WTC11 (cell line): ENCODE data around the gene DIDO1. TPM values are rescaled to one million over a fixed set of nuclear protein-coding genes. Genes with fewer than 3 reads are reported as not detected.

Experiments
- ATAC-seq: fragments of 200-7000 bp; cut with Tn5 transposase; 2 replicates; pipeline ENCODE4 v1.10.0; 2021; ENCODE audit warnings: mild to moderate bottlenecking, moderate library complexity
- CTCF ChIA-PET: fragments of 300-600 bp; sonication (Branson Sonifier 250); formaldehyde crosslinking; loops from one replicate; lab custom pipeline; 2021; ENCODE audit warnings: antibody characterized with exemption; lab: Charles Lee
- POLR2A ChIA-PET: fragments of 350-600 bp; sonication (Branson Sonifier 250); formaldehyde crosslinking; loops from one replicate; lab custom pipeline; 2021; ENCODE audit warnings: antibody characterized with exemption; lab: Charles Lee
- DNase-seq: peaks from one replicate; pipeline ENCODE4 v3.0.0; 2021; ENCODE audit warnings: low spot score
- H3K27ac Mint-ChIP-seq: 2 replicates; pipeline ENCODE4 v1.8.0; 2021; ENCODE audit warnings: mixed read lengths
- H3K27me3 Mint-ChIP-seq: 2 replicates; pipeline ENCODE4 v1.8.0; 2021; ENCODE audit warnings: low read depth, mild to moderate bottlenecking, moderate library complexity, mixed read lengths
- H3K36me3 Mint-ChIP-seq: 2 replicates; pipeline ENCODE4 v1.8.0; 2021; ENCODE audit warnings: mixed read lengths
- H3K4me1 Mint-ChIP-seq: 2 replicates; pipeline ENCODE4 v1.8.0; 2022; ENCODE audit warnings: mixed read lengths
- H3K4me3 Mint-ChIP-seq: 2 replicates; pipeline ENCODE4 v1.8.0; 2021; ENCODE audit warnings: mild to moderate bottlenecking, moderate library complexity, mixed read lengths
- H3K9me3 Mint-ChIP-seq: 2 replicates; pipeline ENCODE4 v1.8.0; 2021; ENCODE audit warnings: mixed read lengths
- ATF1 ChIP-seq: sonication (generic); formaldehyde crosslinking; IDR thresholded peaks from 2 replicates; pipeline ENCODE4 v1.8.1; 2023; ENCODE audit warnings: mild to moderate bottlenecking, moderate library complexity, missing genetic modification reagents
- ATF2 ChIP-seq: sonication (generic); formaldehyde crosslinking; IDR thresholded peaks from 2 replicates; pipeline ENCODE4 v1.8.1; 2022; ENCODE audit warnings: low read depth, missing genetic modification reagents, borderline replicate concordance
- ATF6 ChIP-seq: sonication (generic); formaldehyde crosslinking; IDR thresholded peaks from 2 replicates; pipeline ENCODE4 v1.8.1; 2023; ENCODE audit warnings: mild to moderate bottlenecking, missing genetic modification reagents
- CBFB ChIP-seq: sonication (generic); formaldehyde crosslinking; IDR thresholded peaks from 2 replicates; pipeline ENCODE4 v1.8.1; 2022; ENCODE audit warnings: mild to moderate bottlenecking, low read depth, missing genetic modification reagents
- CREB1 ChIP-seq: sonication (generic); formaldehyde crosslinking; IDR thresholded peaks from 2 replicates; pipeline ENCODE4 v1.8.0; 2023; ENCODE audit warnings: mild to moderate bottlenecking, missing genetic modification reagents
- E2F1 ChIP-seq: sonication (generic); formaldehyde crosslinking; IDR thresholded peaks from 2 replicates; pipeline ENCODE4 v1.8.0; 2022; ENCODE audit warnings: mild to moderate bottlenecking, missing genetic modification reagents
- ESRRA ChIP-seq: sonication (generic); formaldehyde crosslinking; IDR thresholded peaks from 2 replicates; pipeline ENCODE4 v1.8.1; 2022; ENCODE audit warnings: mild to moderate bottlenecking, missing genetic modification reagents, borderline replicate concordance
- FOXK1 ChIP-seq: sonication (generic); formaldehyde crosslinking; IDR thresholded peaks from 2 replicates; pipeline ENCODE4 v1.8.0; 2022; ENCODE audit warnings: mild to moderate bottlenecking, moderate library complexity, missing genetic modification reagents
- NFYB ChIP-seq: sonication (generic); formaldehyde crosslinking; conservative IDR thresholded peaks from 2 replicates; pipeline ENCODE4 v1.8.0; 2022; ENCODE audit warnings: low read depth, missing genetic modification reagents
- USF2 ChIP-seq: sonication (generic); formaldehyde crosslinking; IDR thresholded peaks from 2 replicates; pipeline ENCODE4 v1.8.1; 2023; ENCODE audit warnings: mild to moderate bottlenecking, missing genetic modification reagents, moderate library complexity
- ZNF138 ChIP-seq: sonication (generic); formaldehyde crosslinking; conservative IDR thresholded peaks from 2 replicates; pipeline ENCODE4 v1.8.1; 2022; ENCODE audit warnings: mild to moderate bottlenecking, moderate library complexity, missing genetic modification reagents
- ZNF232 ChIP-seq: sonication (generic); formaldehyde crosslinking; IDR thresholded peaks from 2 replicates; pipeline ENCODE4 v1.8.0; 2022; ENCODE audit warnings: mild to moderate bottlenecking, missing genetic modification reagents
- ZNF281 ChIP-seq: sonication (generic); formaldehyde crosslinking; IDR thresholded peaks from 2 replicates; pipeline ENCODE4 v1.8.0; 2023; ENCODE audit warnings: mild to moderate bottlenecking, missing genetic modification reagents
- ZNF532 ChIP-seq: fragments of 250-450 bp; sonication (Bioruptor Pico); IDR thresholded peaks from 2 replicates; pipeline ENCODE4 v1.9.0; 2021; ENCODE audit warnings: mild to moderate bottlenecking, borderline replicate concordance
- ZSCAN18 ChIP-seq: fragments of 250-450 bp; sonication (Bioruptor Pico); IDR thresholded peaks from 2 replicates; pipeline ENCODE4 v2.1.2; 2022; ENCODE audit warnings: mild to moderate bottlenecking, moderate library complexity
- total RNA-seq: library from RNA; stranded (reverse); gene quantifications from 3 replicates; pipeline ENCODE4 v1.2.3, GENCODE V29; 2021

Gene DIDO1
- total RNA-seq, 1 experiment from 2014 or later = 87.3 TPM

- TF ChIP-seq ZNF232 (CRISPR knock-in tag) (no peak), CBFB (CRISPR knock-in tag) (no peak), USF2 (CRISPR knock-in tag) (no peak), ZSCAN18 (CRISPR knock-in tag) (no peak), FOXK1 (CRISPR knock-in tag) (no peak), E2F1 (CRISPR knock-in tag) (no peak), CREB1 (CRISPR knock-in tag) (no peak), ATF6 (CRISPR knock-in tag) (no peak), NFYB (no peak), ESRRA (CRISPR knock-in tag) (no peak), ZNF138 (CRISPR knock-in tag) (no peak), ATF1 (CRISPR knock-in tag) (no peak)
These were observed 53.0 kb downstream of the DIDO1 start (continued) for GRCh38 chr20:62873280-62873679.

- Mint-ChIP-seq H3K4me3 (no peak overlapping the region), H3K36me3 (no peaks in the 10 kb centered on the region), H3K27ac (no peak overlapping the region), H3K4me1 (peaks cover 24% of the 10 kb centered on the region), H3K9me3 (no peaks in the 10 kb centered on the region), H3K27me3 (no peaks in the 10 kb centered on the region; the same call in 1 of the 2 replicates)
- POLR2A ChIA-PET = no interaction called here
- ATAC-seq = no peak
- CTCF ChIA-PET = interaction anchor here (0.5 to 1.6 kb wide), 5 partner anchors 22 to 612 kb away, joined by 3 to 6 read pairs (median 4); no protein-coding TSS in a partner anchor
- TF ChIP-seq ZNF281 (CRISPR knock-in tag) (no peak), ESRRA (CRISPR knock-in tag) (no peak), ZNF532 (CRISPR knock-in tag) (no peak), ATF2 (no peak)
- DNase-seq = no peak
These were observed 53.4 kb downstream of the DIDO1 start for GRCh38 chr20:62872862-62873261.
